Fibroblast of lung (primary cell): ENCODE data around the gene PDE4D.

Source experiments
- CTCF ChIP-seq, 2 donors: IDR thresholded peaks in 1 of 2; conservative IDR thresholded peaks in 1 of 2; 1 replicate in 1 of 2; 2 replicates in 1 of 2; pipeline ENCODE4 v1.5.1; 2011 to 2012; ENCODE audit warnings: low read length in 2 of 2, control low read depth in 1 of 2, inconsistent platforms in 1 of 2, low read depth in 1 of 2, mild to moderate bottlenecking in 1 of 2
- EZH2 ChIP-seq: IDR thresholded peaks from 2 replicates; pipeline ENCODE4 v1.5.1; 2012; ENCODE audit warnings: low read length, control low read depth, mild to moderate bottlenecking; ENCODE audit errors: missing control alignments

GRCh38 chr5:59704936-59705335, 188.6 kb downstream of the PDE4D start:
- no peak for TF ChIP-seq CTCF (conservative IDR thresholded peaks at IDR 0.05 in 1 of 2, IDR thresholded peaks at IDR 0.05 in 1 of 2; ENCODE audit: low read depth in 1 of 2, low read length in 2 of 2)
- no peak for TF ChIP-seq EZH2
